SH-SY5Y (cell line): ENCODE data around the gene GSG1.

ENCODE experiments used
- GATA2 ChIP-seq: IDR thresholded peaks from 2 replicates; pipeline ENCODE4 v1.6.1; 2011; ENCODE audit warnings: mild to moderate bottlenecking, low read depth, low read length
- GATA3 ChIP-seq: IDR thresholded peaks from 2 replicates; pipeline ENCODE4 v1.6.1; 2011; ENCODE audit warnings: low read depth, mild to moderate bottlenecking, low read length, moderate library complexity

The GSG1 gene

DNA sequence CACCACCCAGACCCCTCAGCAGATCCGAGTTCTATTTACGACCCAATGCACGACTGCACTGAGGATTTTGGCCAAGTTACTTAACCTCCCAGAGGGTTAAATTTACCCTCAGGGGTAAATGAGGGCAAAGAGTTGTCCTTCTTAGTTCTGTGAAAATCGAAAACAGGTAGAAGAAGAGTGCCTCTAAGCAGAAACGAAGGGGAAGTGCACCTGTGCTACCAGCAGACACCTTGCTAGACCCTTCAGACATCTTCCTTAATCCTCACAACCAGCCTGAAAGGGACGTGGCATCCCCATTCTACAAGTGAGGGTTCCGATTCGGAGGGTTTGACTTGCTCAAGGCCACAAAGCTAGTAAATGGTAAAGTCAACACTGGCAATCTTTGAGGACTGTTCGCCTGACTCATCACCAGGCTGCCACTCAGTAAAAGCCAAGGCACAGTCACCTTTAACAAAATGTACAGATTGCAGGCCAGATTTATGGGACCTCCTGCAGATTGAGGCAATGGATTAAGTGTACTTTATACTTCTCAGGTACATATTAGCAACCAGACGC lies 1.6 kb downstream of the GSG1 start:
- no peak for TF ChIP-seq GATA3
- TF ChIP-seq GATA2 = no peak

DNA sequence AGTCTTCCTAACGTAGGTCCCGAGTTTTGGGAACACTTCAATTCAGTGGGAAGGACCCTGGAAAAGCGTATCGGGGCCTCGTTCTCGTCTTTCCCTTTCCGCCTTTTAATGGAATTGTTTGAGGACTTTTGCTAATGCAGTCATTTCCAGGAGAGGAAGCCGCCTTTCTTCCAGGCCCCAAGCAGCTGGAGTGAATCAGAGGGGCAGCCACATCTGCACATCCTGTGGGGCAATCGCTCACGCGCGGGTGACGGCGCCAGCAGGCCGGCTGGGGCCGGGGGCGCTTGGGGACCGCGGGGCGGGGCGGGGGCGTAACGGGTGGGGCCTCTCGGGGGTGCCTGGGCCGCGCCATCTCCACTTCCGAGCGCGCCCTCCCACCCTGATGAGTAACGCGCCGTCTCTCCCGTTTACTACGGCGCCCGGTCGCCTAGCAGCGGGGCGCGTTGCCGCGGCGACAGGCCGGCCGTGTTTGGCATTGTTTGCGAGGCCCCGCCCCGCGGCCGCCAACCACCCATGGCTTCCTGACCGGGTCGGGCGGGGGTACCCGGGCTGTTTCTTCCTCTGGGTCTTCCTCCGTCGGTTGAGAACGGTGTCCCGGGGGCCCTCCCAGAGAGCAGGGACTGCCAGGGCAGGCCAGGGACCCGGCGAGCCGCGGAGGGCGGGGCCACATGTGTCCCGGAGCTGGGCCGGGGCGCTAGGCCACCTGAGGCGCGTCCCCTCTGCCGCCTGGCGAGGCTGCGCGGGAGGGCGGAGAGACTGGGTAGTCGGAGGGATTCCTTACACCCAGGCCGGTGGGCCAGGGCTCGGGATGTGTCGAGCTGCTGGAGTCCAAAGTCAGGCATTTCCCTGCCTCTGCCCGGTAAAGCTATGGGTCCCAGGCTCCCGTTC lies 2.3 kb downstream of the GSG1 start:
- TF ChIP-seq GATA2 = no peak
- TF ChIP-seq GATA3 = no peak

DNA sequence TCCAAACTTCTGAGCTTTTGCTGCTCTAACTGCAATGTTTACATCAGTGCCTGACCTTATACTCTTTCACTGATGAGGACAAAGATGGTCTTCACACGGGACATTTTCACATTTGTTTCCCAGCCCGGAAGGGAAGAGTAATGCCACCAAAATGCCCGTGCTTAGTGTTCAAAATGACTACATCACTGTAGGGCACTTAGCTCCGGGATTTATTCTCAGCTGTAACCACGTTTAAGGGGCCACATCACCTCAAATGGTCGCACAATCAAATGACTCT lies 2.9 kb downstream of the GSG1 start:
- TF ChIP-seq GATA3 = no peak
- no peak for TF ChIP-seq GATA2

DNA sequence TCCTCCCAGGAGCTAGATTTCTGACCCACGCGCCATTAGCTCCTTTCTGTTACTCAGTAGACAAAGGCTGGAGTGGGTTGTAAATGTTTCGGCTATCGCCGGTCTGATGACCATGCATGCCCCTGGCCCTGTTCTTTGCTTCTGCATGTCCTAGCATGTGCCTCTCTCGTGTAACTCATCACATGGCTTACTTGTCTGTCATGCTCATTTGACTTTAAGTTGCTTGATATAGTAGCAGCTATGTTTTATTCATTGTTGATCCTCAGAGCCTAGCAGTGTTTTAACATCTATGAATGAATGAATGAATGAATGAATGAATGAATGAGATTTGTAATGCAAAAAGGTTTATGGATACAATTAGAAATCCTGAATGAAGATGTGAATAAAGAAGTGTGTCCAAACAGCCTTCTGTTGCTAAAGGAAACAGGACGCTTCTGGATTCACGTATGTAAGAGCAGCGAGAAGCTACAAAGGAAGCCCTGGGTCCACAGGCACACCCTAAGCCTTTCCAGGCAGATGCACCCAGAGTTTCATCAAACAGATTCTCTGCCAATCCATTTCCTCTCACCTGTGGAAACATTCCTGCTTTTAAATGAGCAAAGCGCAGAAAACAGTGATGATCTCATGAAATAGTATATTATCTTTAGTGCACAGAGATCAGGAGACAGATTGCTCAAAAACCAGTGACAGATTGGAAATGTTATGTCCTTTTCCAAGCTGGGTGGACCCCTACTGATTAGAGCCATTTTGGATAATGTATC lies 3.4 kb downstream of the GSG1 start:
- no peak for TF ChIP-seq GATA3
- 0 out of 2 replicates have a peak, but pooled peaks have one; percentile 31 for TF ChIP-seq GATA2

DNA sequence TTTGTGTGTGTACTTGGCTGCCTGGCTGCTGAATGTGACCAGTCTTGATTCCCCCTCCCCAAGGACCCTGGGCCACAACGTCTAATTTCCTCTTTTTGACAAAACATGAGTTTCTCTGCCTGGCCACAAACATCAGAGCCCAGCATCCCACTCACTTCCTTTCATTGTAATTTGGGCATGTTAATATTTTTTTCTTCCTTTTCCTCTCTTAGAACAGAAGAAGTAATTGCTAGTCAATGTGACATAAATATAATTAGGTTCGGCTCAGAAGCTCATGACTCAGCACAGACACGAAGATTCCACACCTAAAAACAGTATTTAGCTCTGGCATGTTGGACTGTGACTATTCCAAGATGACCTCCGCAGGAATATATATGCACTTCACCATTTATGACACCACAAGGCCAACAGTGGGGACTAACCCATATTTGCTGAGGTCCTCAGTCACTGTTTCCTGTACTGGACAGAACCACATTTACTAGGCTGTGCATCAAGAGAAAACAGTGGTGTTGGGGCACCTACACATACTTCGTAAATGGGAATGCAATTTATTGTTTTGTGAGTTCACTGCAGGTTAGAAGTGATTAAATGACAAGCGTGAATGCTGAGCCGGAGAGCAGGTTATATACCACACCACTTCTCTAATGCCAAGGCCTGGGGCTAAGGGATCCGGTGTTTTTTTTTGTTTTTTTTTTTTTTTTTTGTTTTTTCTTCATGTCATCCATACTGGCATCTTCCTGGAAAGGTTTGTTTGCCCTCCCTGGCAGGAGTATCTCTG lies 4.2 kb downstream of the GSG1 start:
- no peak for TF ChIP-seq GATA3
- TF ChIP-seq GATA2 = no peak

DNA sequence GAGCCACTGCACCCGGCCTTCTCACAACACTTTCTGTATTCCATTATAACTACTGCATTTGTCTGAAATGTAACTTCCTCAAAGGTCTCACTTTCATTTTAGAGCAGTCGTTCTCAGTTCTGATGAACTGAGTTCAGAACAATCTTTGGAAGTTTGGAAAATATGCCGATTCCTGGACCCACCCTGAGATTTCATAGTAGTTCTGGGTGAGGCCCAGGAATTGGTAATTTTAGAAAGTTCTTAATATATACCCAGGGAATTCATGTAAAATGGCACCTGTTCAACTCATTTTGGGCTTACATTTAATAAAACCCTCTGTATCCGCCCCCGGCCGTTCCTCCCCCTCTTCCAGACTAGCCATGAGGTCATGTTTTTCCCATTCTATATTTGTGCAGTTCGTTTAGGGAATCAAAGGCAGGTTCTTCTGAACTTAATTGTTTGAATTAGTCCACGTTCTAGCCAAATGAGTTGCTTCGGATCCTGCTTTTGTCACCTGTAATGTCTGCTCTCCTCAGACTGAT lies 5.9 kb downstream of the GSG1 start:
- no peak for TF ChIP-seq GATA2
- TF ChIP-seq GATA3 = no peak

DNA sequence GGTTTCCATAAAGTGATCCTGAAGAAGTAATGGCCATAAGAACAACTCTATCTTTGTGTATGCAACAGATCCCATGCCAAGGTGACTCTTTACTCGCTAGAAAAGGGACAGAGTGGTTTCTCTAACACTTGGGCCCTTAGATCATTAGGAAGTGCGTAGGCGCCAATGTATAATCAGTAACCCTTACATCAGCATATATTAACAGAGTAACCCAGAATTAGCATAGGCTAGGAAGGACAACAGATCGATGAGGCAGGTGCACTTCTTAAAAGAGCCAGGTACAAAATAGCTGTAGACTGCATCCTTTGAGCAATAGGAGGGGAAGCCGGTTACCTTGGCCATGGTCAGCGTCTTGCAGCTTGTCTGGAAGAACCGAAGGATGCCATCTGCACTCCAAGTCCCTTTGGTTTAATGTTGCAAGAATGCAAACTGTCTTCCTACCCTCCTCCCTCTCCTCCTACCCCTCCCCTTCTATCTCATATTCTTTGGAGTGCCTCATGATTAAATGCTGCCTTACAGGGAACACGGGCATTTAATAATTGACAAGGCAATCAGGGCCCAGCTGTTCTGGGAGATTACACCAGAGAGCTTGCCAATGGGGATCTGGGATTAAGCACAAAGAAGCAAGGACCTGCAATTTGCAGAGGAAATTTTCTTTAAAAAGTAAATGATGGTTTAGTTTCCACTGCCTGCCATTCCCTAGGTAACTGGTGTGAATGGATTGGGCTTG lies 8.0 kb downstream of the GSG1 start:
- TF ChIP-seq GATA2 (no peak), GATA3 (no peak)

DNA sequence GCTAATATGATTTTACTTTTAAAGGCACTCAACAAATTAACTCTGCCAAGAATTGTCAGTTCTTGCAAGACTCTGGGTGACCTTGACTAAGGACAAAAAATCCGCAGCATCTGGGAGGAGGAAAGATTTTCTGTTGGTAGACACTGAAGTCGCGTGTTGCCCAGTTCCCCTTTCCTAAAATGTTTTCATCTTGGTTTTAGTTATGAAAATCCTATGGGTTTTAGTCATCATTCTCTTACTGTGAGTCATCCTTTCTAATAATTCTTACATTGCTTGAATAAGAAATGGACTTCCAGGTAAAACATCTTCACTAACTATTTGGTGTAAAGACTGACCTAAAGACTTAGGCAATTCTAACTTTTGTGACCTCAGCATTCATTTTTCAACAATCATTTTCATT lies 9.1 kb downstream of the GSG1 start:
- no peak for TF ChIP-seq GATA3
- TF ChIP-seq GATA2 = no peak

DNA sequence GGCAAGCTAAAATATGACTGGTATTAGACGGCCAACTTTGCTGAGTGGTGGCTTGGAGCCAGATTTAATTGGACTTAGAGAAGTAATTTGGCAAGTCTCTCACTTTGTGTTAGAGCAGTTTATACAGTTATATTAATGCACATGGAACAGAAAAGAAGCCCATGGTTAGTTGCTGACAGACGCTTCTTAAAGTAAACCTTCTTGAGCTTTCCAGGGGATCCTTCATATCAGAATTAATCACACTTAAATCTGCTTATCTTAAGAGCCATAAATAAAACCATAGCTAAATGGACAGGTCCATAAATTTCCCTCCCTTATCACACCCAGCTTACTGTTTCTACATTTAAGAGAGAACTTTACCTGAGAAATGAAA lies 9.6 kb downstream of the GSG1 start:
- no peak for TF ChIP-seq GATA2
- no peak for TF ChIP-seq GATA3

DNA sequence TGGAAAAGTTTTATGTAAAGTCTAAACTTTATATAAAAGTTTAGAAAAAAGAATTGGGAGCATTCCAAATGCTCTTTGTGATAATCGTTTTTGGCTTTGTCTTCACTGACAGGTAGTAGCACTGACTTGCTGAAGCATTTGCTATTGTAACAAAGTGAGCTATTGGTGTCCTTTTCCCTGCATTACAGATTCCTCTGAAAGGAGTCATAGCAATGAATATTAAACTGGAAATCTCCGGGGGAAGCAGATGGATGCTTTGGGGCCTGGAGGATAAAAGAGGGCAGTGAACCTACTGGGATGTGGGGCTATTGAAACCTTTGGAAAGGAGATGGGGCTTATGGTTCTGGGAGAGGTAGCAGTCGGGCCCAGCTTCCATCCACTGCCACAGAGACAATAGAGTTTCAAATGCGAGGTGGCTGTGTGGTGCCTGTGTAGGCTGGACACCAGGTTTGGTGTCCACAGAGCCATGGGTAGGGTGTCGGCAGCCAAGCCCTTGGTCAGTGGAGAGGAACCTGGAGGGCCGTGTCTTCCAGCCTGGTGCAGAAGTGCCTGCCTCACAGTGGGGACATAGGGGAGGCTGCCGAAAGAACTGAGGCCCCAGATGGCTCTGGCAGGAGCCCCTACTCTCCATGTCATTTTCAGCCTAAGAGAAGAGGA lies 10.1 kb downstream of the GSG1 start:
- no peak for TF ChIP-seq GATA3

DNA sequence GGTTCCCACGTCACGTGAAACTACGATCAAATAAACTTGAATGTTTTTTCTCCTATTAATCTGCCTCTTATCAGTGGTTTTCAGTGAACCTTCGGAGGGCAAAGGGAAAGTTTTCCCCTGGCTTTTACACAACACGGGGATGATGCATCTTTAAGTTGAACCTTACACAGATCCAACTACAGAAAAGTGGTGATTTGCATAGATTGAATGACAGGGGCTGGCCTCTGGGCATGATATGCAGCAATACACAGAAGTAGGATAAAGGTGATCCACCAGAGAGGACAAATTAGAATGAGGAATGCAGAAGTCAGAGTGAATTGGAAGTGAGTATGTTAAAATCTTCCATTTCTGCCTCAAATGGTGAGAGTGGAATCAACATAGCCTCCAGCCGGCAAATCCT lies 11.6 kb downstream of the GSG1 start:
- no peak for TF ChIP-seq GATA2
- TF ChIP-seq GATA3 = no peak

DNA sequence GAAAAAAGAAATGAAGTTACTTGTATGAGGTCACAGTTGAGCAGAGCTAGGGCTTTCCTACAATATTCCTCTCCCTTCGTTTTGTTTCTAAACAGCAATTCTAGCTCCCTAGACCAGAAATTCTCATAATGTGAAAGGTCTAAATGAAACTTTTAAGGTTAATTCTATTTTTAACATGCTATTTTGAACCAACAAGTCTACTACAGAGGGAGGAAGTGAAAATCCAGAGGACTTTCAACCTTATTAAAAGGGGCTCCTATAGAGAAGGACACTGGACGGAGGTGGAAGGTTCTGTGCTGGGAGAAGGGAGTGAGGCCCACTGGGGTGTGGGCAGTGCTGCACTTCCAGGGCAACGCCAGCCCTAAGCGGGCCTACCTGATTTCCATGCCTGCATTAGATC lies 13.4 kb downstream of the GSG1 start:
- TF ChIP-seq GATA3 = no peak
- TF ChIP-seq GATA2 = no peak

DNA sequence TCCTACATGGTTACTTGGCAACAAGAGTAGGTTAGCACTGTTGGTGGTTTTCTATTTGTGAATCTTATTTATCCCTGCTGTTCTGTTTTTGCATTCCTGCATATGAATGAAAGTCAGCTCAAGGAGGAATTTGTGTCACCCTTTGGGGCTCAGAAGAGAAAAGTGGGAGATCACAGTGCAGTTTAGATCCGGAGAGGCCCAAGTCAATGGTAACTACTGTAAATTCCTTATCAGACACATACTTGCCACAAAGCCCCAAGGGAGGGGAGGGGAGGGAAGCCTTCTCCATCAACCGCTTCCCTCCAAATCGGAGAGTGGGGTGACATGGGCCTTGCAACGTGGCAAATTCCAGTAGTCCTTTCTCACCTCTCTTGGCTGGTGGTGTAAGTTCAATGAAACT lies 15.0 kb downstream of the GSG1 start:
- TF ChIP-seq GATA2 (no peak), GATA3 (no peak)
